GM19397 (cell line): ENCODE data around the gene KCNN4.
A peak's percentile ranks its signal among the peaks of the same experiment; 100 is the strongest.
"Not testable (repeated sequence)": the region's sequence is repeated elsewhere in the genome, so short reads cannot be mapped to it uniquely, and the experiment has no call there.

Experiments used
- ATAC-seq: cut with Tn5 transposase; IDR thresholded peaks from one replicate; pipeline ENCODE4 v1.9.1; 2021; ENCODE audit warnings: mild to moderate bottlenecking, moderate library complexity; ENCODE audit not compliant: unreplicated experiment

Gene KCNN4

DNA sequence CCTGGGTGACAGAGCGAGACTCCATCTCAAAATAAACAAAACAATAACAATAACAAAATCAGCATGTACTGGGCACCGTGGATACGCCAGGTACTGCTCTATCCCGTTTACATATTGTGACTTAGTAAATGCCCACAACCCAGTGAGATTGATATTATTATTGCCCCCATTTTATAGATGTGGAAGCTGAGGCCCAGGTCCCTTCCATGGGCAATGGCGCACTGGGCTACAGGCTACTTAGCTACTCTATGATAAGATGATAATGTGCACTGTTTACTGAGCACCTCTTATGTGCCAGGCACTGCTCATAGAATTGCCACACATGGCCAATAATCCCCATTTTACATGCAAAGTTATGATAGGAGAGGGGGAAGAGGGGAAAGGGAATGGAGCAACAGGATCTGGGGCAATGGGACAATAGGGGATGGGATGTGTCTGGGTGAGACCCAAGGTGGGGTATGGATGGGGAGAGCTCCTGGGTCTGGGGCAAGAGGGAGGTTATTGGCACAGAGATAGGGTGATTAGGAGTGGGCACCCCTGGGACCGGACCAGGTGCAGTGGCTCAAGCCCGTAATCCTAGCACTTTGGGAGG is 5.4 kb downstream of the KCNN4 start:
- no peak for ATAC-seq

DNA sequence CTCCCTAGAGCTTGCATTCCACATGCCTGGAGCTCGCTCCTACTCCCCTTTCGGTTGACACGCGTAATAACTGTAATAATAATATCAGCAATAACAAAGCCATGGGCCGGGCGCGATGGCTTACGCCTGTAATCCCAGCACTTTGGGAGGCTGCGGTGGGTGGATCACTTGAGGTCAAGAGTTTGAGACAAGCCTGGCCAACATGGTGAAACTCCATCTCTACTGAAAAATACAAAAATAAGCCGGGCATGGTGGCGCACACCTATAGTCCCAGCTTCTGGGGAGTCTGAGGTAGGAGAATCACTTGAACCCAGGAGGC is 5.9 kb downstream of the KCNN4 start:
- ATAC-seq, result not testable (repeated sequence)

DNA sequence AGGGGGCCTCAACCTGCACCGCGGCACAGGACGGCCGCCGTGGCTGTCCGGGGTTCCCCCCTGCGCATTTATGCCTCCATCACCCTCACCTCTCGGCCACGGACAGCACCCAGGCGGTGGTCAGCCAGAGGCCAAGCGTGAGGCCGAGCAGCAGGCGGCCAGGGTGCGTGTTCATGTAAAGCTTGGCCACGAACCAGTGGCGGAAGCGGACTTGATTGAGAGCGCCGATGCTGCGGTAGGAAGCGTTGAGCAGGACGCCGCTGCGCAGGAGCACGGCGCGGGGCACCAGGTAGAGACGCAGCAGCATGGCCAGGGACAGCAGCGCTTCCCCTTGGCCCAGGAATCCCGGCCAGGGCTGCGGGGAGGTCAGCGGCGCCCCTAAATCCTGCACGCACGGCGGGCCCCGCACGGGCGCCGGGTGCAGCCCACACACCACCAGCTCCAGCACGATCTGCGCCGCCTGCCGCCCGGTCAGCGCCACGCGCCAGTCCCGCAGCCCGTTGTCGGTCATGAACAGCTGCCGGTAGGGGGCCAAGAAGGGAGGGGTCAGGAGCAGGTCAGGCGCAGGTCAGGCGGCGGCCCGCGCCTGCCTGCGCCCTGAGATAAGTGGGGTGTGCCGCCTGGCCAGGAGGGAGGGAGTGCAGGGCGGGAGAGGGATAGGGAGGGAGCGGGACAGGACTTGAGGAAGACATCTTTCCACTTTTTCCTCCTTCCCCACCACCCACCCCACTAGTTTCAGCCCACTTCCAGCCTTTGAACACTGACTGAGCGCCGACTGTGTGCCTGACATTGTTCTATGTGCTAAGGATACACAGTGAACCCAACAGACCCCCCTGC is 6.5 kb downstream of the KCNN4 start:
- ATAC-seq, result no peak

DNA sequence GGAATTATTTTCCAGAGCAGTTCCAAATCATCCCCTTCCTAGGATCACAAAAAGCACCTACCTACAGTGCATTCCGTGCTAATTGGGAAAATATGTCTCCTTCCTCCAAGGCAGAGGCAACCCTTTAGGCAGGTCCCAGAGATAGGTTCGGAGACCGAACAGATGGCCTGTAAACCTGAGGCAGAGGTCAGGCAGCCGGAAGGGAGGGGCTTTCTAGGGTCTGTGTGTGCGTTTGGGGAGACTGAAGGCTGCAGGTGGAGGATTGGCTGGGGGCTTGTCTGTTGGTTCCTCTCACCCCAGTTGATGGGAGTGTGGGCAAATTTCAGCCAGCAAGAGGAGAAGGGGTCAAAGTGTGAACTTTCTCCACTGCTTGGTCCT is 7.1 kb downstream of the KCNN4 start:
- no peak for ATAC-seq

DNA sequence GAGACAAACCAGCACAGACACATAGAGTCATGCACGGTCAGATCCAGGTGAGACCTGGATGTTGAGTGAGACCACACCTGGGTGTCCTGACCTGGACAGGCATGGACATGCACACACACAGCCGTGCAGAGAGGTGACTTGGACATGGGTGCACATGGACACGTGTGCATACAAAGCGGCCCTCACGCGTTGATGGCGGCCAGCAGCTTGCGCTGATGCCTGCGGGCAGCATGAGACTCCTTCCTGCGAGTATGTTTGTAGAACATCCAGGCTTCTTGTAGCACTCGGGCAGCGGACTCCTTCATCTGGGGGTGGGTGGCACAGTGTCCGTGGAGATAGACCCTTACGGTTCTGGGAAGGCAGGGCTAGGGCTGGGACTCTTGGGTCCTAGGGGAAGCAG is 11.5 kb downstream of the KCNN4 start:
- no peak for ATAC-seq

DNA sequence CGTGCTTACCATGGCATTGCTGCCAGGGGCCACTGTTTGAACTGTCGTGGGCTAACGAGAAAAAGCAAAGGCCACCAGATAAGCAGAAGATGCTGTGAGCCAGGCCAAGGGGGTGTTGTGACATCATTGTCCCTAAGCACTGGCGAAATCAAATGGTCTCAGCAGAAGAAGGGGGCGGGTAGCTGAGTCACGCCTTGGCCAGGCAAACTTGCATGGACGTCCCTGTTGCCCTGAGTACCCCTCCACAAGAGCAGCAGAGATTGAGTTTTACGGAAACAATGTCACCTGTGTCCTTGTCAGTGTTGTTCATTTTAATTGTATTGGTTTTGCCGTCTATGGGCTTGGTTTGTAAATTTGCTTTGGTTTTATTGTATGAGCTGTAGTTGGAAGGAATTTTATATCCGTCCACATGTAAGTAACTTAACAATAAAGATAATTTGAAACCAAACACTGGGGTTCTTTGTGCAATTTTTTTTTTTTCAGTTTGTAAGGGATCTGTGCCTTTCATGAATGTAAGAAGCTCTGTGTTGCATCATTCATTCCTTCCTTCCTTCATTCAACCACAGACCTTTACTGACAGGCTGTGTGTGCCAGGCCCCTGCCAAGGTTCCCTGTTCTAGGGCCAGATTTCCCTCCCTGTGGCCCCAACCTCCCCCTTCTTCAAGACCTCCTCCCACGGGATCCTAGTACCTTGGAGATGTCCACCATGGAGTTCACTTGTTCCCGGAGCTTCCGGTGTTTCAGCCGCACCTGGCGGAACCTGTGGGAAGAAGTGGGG is 12.3 kb downstream of the KCNN4 start:
- no peak for ATAC-seq

DNA sequence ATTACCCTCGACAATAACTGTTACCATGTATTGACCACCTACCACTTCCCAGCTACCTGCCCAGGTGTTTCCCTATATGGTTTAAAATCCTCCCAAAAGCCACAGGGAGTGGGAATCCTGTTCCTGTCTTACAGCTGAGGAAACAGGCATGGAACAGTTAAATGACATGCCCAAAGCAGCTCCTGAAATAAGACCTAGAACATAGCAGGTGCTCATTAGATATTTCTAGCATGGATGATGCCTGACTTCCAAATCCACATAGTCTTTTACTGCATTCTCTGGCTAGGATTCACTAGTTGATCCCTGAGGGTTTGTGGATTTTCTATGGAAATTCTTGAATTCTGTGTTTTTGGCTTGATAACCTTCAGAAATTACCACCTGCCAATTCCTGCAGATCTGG is 13.0 kb downstream of the KCNN4 start:
- no peak for ATAC-seq

DNA sequence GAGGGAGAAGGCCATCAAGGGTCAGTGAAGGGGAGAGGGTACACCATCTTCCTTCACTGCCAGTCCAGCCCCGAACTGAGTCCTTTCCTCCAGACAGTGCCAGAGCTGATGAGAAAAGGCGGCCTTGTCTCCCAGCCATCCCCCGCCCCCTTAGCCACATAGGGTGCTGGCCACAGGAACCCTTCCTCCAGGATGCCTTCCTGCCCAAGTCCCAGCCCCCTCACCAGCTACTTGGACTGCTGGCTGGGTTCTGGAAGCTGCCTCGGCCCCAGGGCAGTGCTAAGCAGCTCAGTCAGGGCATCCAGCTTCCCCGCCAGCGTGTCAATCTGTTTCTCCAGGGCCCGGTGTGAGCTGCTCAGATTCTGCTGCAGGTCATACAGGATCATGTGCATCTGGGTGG is 13.5 kb downstream of the KCNN4 start:
- no peak for ATAC-seq

DNA sequence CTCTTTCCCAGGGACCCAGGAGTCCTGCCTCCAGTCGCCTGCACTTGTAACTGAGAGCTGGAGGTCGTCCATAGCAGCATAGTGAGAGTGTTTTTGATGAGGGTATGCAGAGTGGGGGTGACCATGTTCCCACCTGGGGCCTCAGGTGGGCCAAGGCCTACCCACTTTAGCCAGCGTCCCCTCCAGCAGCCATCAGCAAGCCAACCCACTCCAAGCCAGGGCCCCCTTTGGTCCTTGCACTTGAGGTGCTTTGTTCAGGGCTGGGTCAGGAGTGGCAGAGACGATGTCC is 14.1 kb downstream of the KCNN4 start:
- ATAC-seq, result no peak

DNA sequence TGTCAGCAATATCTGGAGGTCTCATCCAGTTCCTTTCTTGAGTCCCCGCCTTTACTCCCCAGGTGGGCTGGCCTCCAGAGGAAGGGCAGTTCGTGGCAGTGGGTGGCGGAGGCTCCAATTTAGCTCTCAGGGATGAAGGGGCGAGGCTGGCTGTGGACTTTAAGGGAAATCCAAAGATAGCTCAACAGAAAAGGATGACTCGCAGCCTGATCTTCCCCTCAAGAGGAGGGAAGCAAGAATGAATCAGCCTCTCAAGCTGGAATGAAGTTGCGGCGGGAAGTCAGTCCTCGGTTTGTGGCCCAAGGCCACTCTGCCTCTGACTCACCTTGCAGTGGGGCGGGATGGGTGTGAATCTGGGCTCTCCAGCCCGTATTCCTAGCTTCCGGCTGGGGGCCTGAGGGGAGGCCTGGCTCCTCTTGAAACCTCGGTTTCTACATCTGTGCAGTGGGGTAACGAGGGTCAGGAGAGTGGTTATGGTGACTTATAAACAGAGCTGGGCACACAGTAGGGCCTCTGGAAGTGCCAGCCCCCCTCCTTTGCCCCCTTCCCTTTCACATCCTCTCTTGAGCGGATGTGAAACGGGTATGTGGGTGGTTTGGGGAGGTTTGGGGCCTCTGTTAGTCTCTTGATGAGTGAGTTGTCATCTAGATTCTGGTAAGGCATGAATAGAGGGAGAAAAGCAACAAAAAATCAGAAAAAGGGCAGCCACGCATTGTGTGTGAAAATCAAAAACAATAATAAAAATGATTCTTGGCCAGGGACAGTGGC is 15.5 kb downstream of the KCNN4 start:
- peak; percentile 78 for ATAC-seq

DNA sequence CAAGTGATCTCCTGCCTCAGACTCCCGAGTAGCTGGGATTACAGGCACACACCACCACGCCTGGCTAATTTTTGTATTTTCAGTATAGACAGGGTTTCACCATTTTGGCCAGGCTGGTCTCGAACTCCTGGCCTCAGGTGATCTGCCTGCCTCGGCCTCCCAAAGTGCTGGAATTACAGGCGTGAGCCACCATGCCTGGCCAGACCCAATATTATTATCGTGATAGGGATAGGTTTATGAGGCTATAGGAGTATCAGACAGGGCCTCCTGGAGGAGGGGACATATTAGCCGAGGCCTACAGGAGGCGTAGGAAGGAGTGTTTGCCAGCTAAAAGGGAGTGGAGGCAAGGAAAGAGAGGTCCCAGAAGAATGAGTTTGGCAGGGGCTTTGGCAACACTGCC is 16.1 kb downstream of the KCNN4 start:
- not testable (repeated sequence) for ATAC-seq

DNA sequence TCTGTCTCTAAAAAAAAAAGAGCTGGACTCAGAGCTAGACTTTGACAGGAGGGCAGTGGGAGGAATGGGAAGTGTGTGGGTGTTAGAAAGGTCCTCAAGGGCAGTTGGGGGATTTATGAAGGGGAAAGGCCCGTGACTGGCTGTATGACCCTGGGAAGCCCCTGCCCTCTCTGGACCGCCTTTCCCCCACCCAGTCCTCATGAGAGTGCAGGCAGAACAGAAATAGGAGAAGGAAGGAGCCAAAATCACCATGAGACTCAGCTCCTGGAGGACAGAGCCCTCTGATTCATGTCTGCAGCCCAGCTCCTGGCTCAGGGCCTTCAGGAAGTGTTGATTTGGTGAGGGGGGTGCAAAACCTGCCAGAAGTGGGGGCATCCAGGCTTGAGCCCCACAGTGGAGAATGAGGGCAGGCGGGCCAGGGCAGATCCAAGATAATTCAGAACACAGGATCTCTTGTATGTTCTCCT is 17.3 kb downstream of the KCNN4 start:
- ATAC-seq, result no peak

DNA sequence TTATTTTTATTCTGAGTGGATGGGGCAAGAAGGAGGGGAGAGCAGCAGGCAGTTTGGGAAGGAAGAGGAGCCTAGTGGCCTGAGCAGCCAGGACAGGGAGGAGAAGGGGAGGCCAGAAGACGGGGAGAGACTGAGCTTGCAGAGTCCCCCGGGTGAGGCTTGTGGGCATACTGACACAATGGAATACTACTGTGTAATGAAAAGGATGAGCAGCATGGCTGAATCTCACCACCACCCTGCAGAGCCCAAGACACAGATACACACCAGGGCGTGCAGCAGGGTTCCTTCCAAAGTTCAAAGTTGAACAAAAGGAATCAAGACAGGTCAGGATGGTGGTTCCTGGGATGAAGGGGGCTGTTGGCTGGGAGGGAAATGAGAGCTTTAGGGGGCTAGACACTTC is 18.0 kb downstream of the KCNN4 start:
- ATAC-seq, result no peak

DNA sequence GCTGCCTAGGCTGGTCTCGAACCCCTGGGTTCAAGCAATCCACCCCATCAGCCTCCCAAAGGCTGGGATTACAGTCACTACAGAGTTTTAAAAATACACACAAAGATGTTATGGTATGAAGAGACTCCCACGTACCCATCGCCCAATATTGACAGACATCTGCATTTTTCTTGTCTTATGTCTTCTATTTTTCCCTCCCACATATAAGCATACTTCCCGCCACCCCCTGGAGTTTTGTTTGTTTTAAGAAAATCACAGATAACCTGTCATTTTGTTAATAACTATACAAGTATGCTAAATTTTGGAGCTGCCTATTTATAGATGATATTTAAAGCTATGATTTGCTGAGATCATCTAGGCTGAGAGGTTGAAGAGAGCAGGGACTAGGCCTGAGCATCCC is 19.8 kb downstream of the KCNN4 start:
- ATAC-seq, result no peak

DNA sequence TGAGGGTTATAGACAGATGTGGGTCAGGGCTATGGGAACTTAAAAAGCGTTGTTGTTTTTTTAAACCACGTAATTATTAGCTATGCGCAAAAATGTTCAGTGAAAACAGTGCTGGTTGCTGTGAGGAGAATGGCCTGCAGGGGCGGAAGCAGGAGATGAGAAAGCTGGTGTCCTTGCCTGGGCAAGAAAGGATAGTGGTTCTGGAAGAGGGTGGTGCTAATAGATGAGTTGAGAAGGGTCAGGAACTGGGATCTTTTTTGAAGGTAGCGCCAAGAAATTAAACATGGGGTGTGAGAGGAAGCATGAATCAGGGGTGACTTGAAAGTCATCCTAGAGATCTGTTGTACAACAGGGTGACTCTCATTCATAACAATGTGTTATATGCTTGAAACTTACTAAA is 21.3 kb downstream of the KCNN4 start:
- ATAC-seq, result no peak

DNA sequence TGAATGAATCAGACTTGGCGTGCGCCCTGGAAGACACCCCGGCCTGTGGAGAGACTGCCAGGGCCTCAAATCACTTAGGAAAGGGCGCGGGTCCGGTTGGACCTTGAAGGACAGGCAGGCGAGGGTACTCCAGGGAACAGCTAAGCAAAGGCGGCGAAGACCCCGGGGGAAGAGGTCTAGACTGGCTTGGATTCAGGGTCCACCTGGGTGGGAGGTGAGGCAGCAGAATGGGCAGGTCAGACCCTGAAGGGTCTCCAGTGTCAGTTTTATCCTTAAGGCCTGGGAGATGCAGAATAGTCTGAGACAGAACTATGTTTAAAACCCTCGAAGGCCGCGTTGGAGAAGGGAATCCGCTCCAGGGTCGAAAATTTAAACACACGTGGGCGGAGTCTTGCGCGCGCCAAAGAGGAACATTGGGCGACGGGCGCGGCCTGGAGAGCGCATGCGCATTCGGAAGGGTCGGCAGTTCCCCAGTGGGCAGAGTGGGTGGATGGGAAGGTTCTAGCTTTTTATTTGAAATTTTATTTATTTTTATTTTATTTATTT is 25.4 kb downstream of the KCNN4 start:
- ATAC-seq, result peak; percentile 21

DNA sequence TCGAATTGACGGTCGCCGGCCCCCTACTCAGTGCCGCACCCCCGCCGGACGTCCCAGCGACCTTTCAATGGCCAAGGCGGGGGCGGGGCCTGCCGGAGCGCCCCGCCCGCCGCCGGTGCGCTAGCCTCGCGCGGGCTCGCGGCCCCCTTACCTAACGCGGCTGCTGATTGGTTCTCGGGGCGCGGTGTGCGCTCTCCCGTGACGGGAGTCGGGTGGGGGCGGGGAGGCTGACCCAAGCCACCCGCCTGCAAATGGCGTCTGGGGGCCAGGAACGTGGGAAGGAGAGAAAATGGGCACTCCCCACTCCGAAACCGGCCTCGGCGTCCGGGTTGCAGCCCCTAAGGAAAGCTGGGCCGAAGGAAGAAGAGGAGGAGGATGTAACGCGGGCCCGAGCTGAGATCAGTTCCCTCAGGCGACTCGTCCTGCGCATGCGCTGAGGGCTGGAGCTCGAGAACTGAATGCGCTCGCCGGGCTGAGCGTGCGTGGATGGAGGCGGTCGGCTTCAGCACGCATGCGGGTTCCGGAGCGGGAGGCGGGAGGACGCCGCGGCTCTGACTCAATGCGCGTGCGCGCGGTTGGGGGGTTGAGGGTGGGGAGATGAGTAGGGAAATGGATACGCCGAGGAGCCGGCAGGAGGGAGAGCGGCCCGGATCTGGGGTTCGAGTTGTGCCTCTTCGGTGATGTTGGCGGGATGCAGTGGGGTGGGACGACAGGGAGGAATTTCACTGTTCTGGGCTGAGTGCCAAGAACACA is 26.1 kb downstream of the KCNN4 start, which contains the start of gene SMG9:
Gene SMG9 (minus strand): TSS at position 460 of the 753 bp plus-strand sequence. CDS start 4,221 bp downstream, outside the sequence.
- ATAC-seq, result peak; percentile 64

DNA sequence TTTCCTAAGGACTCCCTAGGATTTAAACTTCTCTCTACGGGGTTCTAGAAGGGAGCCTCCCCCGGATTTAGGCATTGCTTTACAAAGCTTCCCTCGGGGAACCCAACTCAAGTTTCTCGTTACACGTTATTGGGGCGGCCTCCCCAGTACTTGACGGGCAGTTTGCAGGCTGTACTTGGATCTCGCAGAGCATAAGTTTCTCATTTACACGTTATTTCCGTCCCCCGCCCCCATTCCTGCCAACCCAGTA is 26.6 kb downstream of the KCNN4 start:
- no peak for ATAC-seq

DNA sequence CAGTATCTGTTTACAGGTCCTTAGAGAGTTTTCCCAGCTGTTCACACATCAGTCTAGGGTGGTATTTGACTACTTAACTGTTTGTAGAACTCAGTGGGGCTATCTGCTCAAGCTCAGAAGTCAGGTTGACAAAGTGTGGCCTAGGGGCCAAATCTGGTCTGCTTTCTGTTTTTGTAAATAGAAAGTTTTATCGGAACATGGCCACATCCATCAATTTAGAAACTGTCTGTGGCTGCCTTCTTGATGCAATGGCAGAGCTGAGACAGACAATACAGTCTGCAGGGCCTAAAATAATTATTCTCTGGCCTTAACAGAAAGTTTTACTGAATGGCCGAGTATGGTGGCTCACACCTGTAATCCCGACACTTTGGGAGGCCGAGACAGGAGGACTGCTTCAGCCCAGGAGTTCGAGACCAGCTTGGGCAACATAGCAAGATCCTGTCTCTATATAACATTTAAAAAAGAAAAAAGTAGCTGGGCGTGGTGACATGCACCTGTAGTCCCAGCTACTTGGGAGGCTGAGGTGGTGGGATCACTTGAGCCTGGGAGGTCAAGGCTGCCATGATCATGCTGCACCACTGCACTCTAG is 28.4 kb downstream of the KCNN4 start:
- ATAC-seq, result no peak
